Gastroesophageal sphincter (tissue), 3 donors: ENCODE measurements around the gene ACOT7.

Source experiments
- POLR2A ChIP-seq, 2 donors: fragments of 450-650 bp; IDR thresholded peaks; one replicate each; pipeline ENCODE4 v1.6.1; 2017; ENCODE audit warnings: antibody characterized with exemption in 2 of 2, mild to moderate bottlenecking in 2 of 2, moderate library complexity in 1 of 2
- TF ChIP-seq, protein P1 (sequence below), 4 experiments: fragments of 200-600 bp in 2 of 4; fragments of 450-650 bp in 2 of 4; sonication (generic) in 1 of 4; IDR thresholded peaks; one replicate each; pipeline ENCODE4 v1.5.1; 2017 to 2019; ENCODE audit warnings: antibody characterized with exemption in 4 of 4, mild to moderate bottlenecking in 2 of 4, moderate library complexity in 2 of 4

GRCh38 chr1:6414443-6414844 is 20.9 kb upstream of the ACOT7 start:
- TF ChIP-seq, protein P1, sequence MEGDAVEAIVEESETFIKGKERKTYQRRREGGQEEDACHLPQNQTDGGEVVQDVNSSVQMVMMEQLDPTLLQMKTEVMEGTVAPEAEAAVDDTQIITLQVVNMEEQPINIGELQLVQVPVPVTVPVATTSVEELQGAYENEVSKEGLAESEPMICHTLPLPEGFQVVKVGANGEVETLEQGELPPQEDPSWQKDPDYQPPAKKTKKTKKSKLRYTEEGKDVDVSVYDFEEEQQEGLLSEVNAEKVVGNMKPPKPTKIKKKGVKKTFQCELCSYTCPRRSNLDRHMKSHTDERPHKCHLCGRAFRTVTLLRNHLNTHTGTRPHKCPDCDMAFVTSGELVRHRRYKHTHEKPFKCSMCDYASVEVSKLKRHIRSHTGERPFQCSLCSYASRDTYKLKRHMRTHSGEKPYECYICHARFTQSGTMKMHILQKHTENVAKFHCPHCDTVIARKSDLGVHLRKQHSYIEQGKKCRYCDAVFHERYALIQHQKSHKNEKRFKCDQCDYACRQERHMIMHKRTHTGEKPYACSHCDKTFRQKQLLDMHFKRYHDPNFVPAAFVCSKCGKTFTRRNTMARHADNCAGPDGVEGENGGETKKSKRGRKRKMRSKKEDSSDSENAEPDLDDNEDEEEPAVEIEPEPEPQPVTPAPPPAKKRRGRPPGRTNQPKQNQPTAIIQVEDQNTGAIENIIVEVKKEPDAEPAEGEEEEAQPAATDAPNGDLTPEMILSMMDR (IDR thresholded peaks at IDR 0.05): peak in 1 of 4 experiments; percentile 10
- TF ChIP-seq POLR2A (IDR thresholded peaks at IDR 0.05): no peak
